HFF-Myc (cell line): Measurements from ENCODE around the gene SLC39A8.
"Not testable (repeated sequence)": the region's sequence is repeated elsewhere in the genome, so short reads cannot be mapped to it uniquely, and the experiment has no call there.

Experiments
- DNase-seq: peaks from one replicate; pipeline ENCODE4 v3.0.0-alpha.2; 2011; ENCODE audit warnings: low read depth; ENCODE audit errors: extremely low read depth
- H3K4me3 ChIP-seq: replicated peaks from 2 replicates; pipeline ENCODE4 v1.5.1; 2011; ENCODE audit warnings: low read depth, mild to moderate bottlenecking, control low read depth, low read length
- CTCF ChIP-seq: IDR thresholded peaks from 2 replicates; pipeline ENCODE4 v1.5.1; 2012; ENCODE audit warnings: mild to moderate bottlenecking, low read depth, low read length, control low read depth; ENCODE audit errors: missing control alignments

Gene SLC39A8

GRCh38 chr4:102285831-102286230, 59.5 kb downstream of the SLC39A8 start:
- TF ChIP-seq CTCF = no peak
- DNase-seq = no peak
- H3K4me3 ChIP-seq = no peak overlapping the region

GRCh38 chr4:102281171-102281839, 64.0 kb downstream of the SLC39A8 start:
- no peak overlapping the region for H3K4me3 ChIP-seq
- no peak for TF ChIP-seq CTCF
- no peak for DNase-seq

GRCh38 chr4:102273317-102273716, 72.0 kb downstream of the SLC39A8 start:
- DNase-seq, H3K4me3 ChIP-seq: not testable (repeated sequence)

- TF ChIP-seq CTCF = no peak
- no peak for DNase-seq
- H3K4me3 ChIP-seq = no peak overlapping the region
These were observed 73.0 kb downstream of the SLC39A8 start for GRCh38 chr4:102272318-102272717.

- DNase-seq = no peak
- TF ChIP-seq CTCF = no peak
- no peak overlapping the region for H3K4me3 ChIP-seq
These were observed 76.9 kb downstream of the SLC39A8 start for GRCh38 chr4:102268355-102268754.

GRCh38 chr4:102263024-102263787, 82.1 kb downstream of the SLC39A8 start:
- DNase-seq = no peak
- peak; percentile 41 for TF ChIP-seq CTCF
- no peak overlapping the region for H3K4me3 ChIP-seq

- no peak for DNase-seq
- H3K4me3 ChIP-seq = no peak overlapping the region
These were observed 85.6 kb downstream of the SLC39A8 start for GRCh38 chr4:102259702-102260101.

More at GRCh38 chr4:102259702-102260101, 85.6 kb downstream of the SLC39A8 start:
- no peak for TF ChIP-seq CTCF
